GM19397 (cell line): ENCODE measurements around the gene SHCBP1.
"Not testable (repeated sequence)": the region's sequence is repeated elsewhere in the genome, so short reads cannot be mapped to it uniquely, and the experiment has no call there.

Experiments used
- ATAC-seq: cut with Tn5 transposase; IDR thresholded peaks from one replicate; pipeline ENCODE4 v1.9.1; 2021; ENCODE audit warnings: mild to moderate bottlenecking, moderate library complexity; ENCODE audit not compliant: unreplicated experiment

Gene SHCBP1

GRCh38 chr16:46621006-46621933 lies at the start of gene SHCBP1:
Gene SHCBP1, minus strand, starts transcription at chr16:46621379. Its CDS starts 20 bp downstream, at chr16:46621359.
- peak; percentile 95 for ATAC-seq

- no peak for ATAC-seq
Measured at GRCh38 chr16:46662123-46662522, 40.9 kb upstream of the SHCBP1 start.

- ATAC-seq = peak; percentile 81
Measured at GRCh38 chr16:46658925-46659324, 37.7 kb upstream of the SHCBP1 start.

- no peak for ATAC-seq
Measured at GRCh38 chr16:46651305-46651704, 30.1 kb upstream of the SHCBP1 start.

GRCh38 chr16:46650254-46650623 lies 29.1 kb upstream of the SHCBP1 start:
- ATAC-seq = no peak

GRCh38 chr16:46649588-46650253 lies 28.5 kb upstream of the SHCBP1 start:
- no peak for ATAC-seq

- no peak for ATAC-seq
Measured at GRCh38 chr16:46648656-46649055, 27.5 kb upstream of the SHCBP1 start.

- ATAC-seq = no peak
Measured at GRCh38 chr16:46638947-46639925, 18.1 kb upstream of the SHCBP1 start.

- no peak for ATAC-seq
Measured at GRCh38 chr16:46632778-46633733, 11.9 kb upstream of the SHCBP1 start.

GRCh38 chr16:46629331-46630219 lies 8.4 kb upstream of the SHCBP1 start:
- no peak for ATAC-seq

- ATAC-seq = no peak
Measured at GRCh38 chr16:46627746-46628145, 6.6 kb upstream of the SHCBP1 start.

- not testable (repeated sequence) for ATAC-seq
Measured at GRCh38 chr16:46626681-46627080, 5.5 kb upstream of the SHCBP1 start.

- not testable (repeated sequence) for ATAC-seq
Measured at GRCh38 chr16:46624862-46625261, 3.7 kb upstream of the SHCBP1 start.

GRCh38 chr16:46623707-46624106 lies 2.5 kb upstream of the SHCBP1 start:
- ATAC-seq = not testable (repeated sequence)

GRCh38 chr16:46623246-46623645 lies 2.1 kb upstream of the SHCBP1 start:
- not testable (repeated sequence) for ATAC-seq

GRCh38 chr16:46621934-46622676 lies 926 bp upstream of the SHCBP1 start:
- no peak for ATAC-seq

- no peak for ATAC-seq
Measured at GRCh38 chr16:46620266-46621005, 743 bp downstream of the SHCBP1 start.
